ENCODE measurements around the gene SLC24A3.

SLC24A3 gene

GRCh38 chr20:19491241-19491640 lies 278.8 kb downstream of the SLC24A3 start:
- TF ChIP-seq CTCF (IDR thresholded peaks at IDR 0.05): no peak
- Mint-ChIP-seq H3K4me1 (peaks cover 9% of the 10 kb centered on the region), H3K27ac (no peak overlapping the region), H3K36me3 (ENCODE audit: low read depth) (no peaks in the 10 kb centered on the region), H3K4me3 (no peak overlapping the region), H3K27me3 (ENCODE audit: low read depth, poor library complexity) (peaks cover 13% of the 10 kb centered on the region), H3K9me3 (no peaks in the 10 kb centered on the region)
- no peak for DNase-seq

- Mint-ChIP-seq H3K27me3 (ENCODE audit: low read depth, poor library complexity) (peaks cover 13% of the 10 kb centered on the region), H3K4me1 (peaks cover 3% of the 10 kb centered on the region), H3K27ac (no peak overlapping the region), H3K4me3 (no peak overlapping the region), H3K36me3 (ENCODE audit: low read depth) (no peaks in the 10 kb centered on the region), H3K9me3 (no peaks in the 10 kb centered on the region)
- TF ChIP-seq CTCF (IDR thresholded peaks at IDR 0.05): no peak
- no peak for DNase-seq
Measured at GRCh38 chr20:19492116-19492515, 279.7 kb downstream of the SLC24A3 start.

GRCh38 chr20:19492687-19493336 lies 280.4 kb downstream of the SLC24A3 start:
- Mint-ChIP-seq H3K4me1 (no peaks in the 10 kb centered on the region), H3K4me3 (no peak overlapping the region), H3K9me3 (no peaks in the 10 kb centered on the region), H3K27ac (no peak overlapping the region), H3K27me3 (ENCODE audit: low read depth, poor library complexity) (peaks cover 13% of the 10 kb centered on the region), H3K36me3 (ENCODE audit: low read depth) (no peaks in the 10 kb centered on the region)
- TF ChIP-seq CTCF (IDR thresholded peaks at IDR 0.05): no peak
- DNase-seq: peak; percentile 13

- H3K4me3 Mint-ChIP-seq: no peak overlapping the region
- H3K36me3 Mint-ChIP-seq (ENCODE audit: low read depth): no peaks in the 10 kb centered on the region
- TF ChIP-seq CTCF (IDR thresholded peaks at IDR 0.05): no peak
- DNase-seq: no peak
- no peaks in the 10 kb centered on the region for H3K9me3 Mint-ChIP-seq
- H3K4me1 Mint-ChIP-seq: no peaks in the 10 kb centered on the region
- H3K27ac Mint-ChIP-seq: no peak overlapping the region
- H3K27me3 Mint-ChIP-seq (ENCODE audit: low read depth, poor library complexity): peaks cover 13% of the 10 kb centered on the region
Measured at GRCh38 chr20:19493794-19494495, 281.5 kb downstream of the SLC24A3 start.

DNA sequence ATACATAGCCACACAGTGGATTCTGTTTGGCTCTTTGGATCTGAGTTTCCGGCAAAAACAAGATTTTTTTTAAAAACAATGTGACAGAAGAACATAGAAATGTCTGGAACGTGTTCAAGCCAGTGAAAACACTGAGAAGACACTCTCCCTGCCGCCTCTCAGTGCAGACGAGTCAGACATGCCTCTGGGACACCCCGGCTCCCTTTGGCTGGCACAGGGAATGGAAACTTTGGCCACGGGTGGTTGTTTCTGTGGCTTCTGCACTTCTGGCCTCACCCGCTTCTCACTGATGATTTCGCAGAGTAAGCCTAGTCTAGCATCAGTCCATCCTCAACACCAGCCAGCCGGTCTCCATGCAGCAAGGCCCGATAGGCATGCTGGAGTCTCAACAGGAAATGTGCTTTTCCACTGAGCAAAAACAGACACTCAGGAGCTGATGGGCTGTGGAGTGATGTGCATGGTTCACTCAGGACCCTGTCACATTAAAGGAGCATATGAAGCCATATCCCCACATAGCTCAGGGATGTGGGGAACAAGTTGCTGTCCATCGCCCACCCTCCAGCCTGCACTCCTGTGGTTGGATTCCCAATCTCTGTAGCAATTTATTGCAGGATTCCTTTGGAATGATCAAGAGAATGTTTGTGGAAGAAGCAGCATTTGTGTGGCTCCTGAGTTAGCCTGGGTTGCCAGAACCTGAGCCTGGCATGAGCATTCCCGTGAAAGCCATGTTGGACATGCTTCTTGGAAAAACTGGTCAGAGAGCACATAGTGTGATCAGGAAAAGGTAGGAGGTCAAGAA lies 283.7 kb downstream of the SLC24A3 start:
- Mint-ChIP-seq H3K4me1 (no peaks in the 10 kb centered on the region), H3K27me3 (ENCODE audit: low read depth, poor library complexity) (peaks cover 13% of the 10 kb centered on the region), H3K9me3 (no peaks in the 10 kb centered on the region), H3K36me3 (ENCODE audit: low read depth) (no peaks in the 10 kb centered on the region), H3K4me3 (no peak overlapping the region), H3K27ac (no peak overlapping the region)
- TF ChIP-seq CTCF (IDR thresholded peaks at IDR 0.05): no peak
- no peak for DNase-seq
